Activated T-cell treated with anti-CD3 and anti-CD28 coated beads for 1 hour (primary cell): ENCODE data around the gene COX10.
"Not testable (repeated sequence)": the region's sequence is repeated elsewhere in the genome, so short reads cannot be mapped to it uniquely, and the experiment has no call there.

Experiments used
- DNase-seq: peaks from one replicate; pipeline ENCODE4 v3.0.0-alpha.2; 2020; ENCODE audit warnings: low read depth

COX10 gene

GRCh38 chr17:14069251-14070021 is at the start of gene COX10:
Gene COX10 (plus strand): TSS chr17:14069504. CDS start chr17:14069606, 102 bp downstream.
- DNase-seq: peak; percentile 79

GRCh38 chr17:14021651-14022294 is 47.5 kb upstream of the COX10 start:
- DNase-seq: not testable (repeated sequence)

DNA sequence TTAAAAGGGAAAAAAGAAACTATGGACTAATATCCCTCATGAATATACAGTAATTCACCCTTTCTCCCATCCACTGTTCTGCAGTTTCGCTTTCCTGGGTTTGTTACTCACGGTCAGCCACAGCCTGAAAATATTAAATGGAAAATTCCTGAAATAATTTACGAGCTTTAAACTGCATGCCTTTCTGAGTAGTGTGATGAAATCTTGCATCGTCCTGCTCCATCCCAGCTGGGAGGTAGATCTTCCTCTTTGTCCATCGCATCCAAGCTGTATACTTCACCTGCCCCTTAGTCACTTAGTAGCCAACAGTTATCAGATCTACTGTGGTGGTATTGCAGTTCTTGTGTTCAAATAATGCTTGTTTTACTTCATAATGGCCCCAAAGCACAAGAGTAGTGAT is 39.5 kb upstream of the COX10 start:
- DNase-seq: not testable (repeated sequence)

DNA sequence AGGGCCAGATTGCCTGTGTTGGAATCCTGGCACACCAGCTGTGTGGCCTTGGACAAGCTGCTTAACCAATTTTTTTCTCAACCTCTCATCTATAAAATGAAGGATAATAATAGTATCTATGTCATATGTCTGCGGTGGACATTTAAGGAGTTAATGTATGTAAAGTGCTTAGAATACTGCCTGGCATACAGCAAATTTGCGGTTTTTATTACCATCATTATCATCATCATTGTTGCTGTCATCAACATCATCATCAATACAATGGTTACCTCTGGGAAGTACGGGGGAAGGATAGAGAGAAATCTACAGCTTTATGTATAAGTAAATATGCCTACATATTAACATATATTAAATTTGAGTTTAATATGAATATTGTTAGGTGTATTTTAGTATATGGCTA is 37.1 kb upstream of the COX10 start:
- no peak for DNase-seq

DNA sequence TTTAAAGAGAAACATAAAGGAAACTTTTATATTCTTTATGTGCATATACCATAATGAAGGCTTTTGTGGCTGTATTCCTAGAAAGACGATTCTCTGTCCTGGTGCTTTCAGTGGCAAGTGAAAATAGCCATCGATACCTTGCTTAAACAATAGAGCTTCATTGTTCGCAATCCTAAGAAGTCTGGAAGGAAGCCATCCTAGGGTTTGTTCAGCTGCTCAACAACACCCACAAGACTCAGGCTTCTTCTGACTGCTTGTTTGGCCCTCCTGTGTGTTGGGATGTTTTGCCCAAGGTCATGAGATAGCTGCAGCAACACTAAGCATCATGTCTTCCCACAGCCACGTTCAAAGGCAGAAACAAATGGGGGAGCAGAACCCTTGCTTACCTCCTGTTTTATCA is 36.1 kb upstream of the COX10 start:
- DNase-seq: no peak

DNA sequence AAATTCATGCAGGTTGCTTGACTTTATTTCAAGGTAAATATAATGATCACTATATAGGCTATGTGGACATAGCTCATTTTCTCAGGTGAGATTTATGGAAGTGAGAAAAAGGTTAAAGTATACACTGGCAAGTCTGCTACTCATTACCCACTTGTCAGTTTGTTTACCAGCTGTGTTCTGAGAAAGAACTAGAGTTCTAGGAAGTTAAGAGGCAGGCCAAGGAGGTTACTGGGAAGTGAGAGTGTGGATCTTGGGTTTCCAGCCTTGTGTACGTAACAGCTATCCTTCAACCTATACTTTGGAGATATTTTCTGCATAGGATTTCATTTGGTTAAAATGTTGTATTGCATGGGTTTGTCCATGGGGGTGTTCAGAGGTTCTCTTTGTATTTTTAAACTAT is 31.9 kb upstream of the COX10 start:
- DNase-seq: no peak

GRCh38 chr17:14038206-14038605 is 31.1 kb upstream of the COX10 start:
- no peak for DNase-seq

DNA sequence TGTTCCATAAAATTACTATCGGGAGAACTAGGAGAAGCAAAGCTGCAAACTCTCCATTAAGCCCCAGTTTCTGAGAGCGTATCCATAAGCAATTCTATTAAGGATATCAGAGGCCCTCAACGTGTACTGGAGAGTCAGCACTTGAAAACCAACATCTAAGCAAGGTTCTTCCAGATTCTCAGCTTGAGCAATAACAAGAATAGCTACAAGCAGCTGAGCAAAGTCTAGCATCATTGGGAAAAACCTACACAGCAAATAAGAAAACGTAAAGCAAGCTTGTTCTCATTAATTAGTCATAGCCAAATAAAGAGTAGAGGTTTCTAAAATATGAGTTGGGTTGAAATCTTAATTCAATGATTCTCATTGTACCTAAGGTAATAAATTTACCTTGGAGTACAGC is 26.9 kb upstream of the COX10 start:
- no peak for DNase-seq

DNA sequence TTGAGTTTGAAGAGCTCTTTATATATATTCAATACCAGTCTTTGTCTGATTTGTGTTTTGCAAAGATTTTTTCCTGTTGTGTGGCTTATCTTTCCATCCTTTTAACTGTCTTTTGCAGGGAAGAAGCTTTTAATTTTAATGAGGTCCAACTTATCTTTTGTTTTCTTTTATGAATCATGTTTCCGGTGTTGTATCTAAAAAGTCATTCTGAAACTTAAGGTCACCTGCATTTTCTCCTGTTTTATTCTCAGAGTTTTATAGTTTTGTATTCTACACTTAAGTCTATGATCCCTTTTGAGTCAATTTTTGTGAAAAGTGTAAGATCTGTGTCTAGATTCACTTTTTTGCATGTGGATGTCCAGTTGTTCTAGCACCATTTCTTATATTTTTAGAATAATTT is 24.6 kb upstream of the COX10 start:
- DNase-seq: no peak

GRCh38 chr17:14046978-14047377 is 22.3 kb upstream of the COX10 start:
- DNase-seq: no peak

DNA sequence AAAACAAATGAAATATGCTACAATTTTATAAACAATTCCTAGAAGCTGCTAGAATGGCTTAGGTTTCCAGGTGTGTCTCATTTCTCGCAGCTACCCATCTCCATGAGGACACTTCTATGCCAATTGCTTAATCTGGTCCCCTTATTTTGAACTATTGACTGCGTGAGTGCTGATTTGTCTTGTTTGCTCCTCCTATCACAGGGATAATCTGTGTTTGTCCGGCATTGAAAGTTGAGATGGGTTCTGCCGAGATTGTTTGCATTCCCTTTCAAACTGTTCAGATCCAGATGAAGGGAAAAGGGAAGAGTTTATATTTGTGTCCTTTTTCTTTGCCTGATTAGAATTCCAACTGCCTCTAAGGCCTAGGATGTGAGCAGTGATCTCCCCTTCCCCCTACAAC is 21.7 kb upstream of the COX10 start:
- DNase-seq: no peak

DNA sequence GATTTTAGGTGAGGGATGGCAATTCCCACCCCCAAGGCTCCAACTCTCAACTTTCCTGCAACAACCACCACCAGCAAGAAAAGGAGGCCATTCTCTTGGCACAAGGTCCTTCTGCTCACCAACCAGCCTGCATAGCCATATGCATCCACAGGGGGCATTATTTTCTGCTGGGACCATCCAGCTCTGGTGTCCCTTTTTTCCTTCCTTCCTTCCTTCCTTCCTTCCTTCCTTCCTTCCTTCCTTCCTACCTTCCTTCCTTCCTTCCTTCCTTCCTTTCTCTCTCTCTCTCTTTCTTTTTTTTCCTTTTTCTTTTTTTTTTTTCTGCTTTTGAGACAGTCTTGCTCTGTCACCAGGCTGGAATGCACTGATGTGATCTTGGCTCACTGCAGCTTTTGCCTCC is 21.1 kb upstream of the COX10 start:
- no peak for DNase-seq

DNA sequence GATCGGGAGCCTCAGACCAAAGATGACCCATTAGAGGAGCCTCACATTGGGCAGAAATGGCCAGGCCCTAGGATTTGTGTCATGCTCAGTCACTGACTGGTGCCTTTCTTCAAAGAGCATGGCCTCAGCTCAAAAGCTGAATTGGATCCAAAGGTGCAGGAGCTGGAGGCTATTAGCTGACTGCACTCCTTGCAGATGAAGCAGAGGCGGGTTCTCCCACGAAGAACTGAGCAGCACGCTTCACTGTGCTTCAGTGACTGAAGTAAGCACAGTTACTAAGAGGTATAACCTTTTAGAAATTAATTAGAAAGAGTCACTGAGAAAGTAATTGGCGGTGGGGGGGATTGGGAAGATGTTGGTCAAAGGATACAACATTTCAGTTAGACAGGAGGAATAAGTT is 18.7 kb upstream of the COX10 start:
- no peak for DNase-seq

GRCh38 chr17:14051692-14052091 is 17.6 kb upstream of the COX10 start:
- DNase-seq: no peak

DNA sequence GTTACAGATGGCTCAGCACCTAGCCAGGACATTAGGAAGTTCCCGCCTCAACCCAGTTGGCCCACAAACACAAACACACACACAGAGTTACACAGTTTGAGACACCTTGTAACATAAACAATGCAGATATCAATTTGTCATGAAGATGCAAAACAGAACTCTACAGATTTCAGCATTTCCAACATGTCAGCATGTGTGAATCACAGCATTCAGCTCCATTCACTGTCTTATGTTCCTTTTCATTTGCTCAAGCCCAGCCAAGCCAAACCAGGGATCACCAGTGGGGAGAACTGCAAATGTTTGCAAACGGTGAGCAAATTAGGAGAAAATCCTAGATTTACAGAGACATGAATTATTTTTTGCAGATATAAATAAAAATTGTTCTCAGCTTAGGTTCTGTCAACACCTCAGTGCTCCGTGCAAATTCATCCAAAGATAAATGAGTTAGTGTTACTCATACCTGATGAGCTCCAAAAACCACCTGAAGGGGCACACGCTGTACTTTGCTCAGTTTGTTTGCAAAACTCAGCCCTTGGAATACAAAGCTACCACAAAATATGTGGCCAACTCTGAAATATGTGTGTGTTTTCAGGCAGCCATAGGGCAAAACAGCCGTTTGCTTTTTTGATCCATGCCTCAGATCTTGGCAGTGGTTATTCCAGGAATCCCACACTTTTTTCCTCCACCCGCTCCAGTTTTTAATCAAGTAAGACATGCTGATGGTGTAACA is 16.3 kb upstream of the COX10 start:
- DNase-seq: no peak

- no peak for DNase-seq
These were observed 11.7 kb upstream of the COX10 start for GRCh38 chr17:14057591-14057990.

- no peak for DNase-seq
These were observed 11.3 kb upstream of the COX10 start for GRCh38 chr17:14058051-14058450.

- no peak for DNase-seq
These were observed 8.6 kb upstream of the COX10 start for GRCh38 chr17:14060706-14061105.

GRCh38 chr17:14061666-14062560 is 7.4 kb upstream of the COX10 start:
- DNase-seq: no peak

- DNase-seq: no peak
These were observed 2.0 kb upstream of the COX10 start for GRCh38 chr17:14067347-14067746.

GRCh38 chr17:14068542-14069250 is 608 bp upstream of the COX10 start:
- DNase-seq: no peak
